Right lobe of liver (tissue), 4 donors: ENCODE data around the gene ZNF107.

Source experiments
- CTCF ChIP-seq, 4 donors: fragments of 200-600 bp in 3 of 4; fragments of 450-650 bp in 1 of 4; IDR thresholded peaks; one replicate each; pipeline versions ENCODE4 v1.5.1 to v1.8.0; 2016 to 2022; ENCODE audit warnings: antibody characterized with exemption in 4 of 4, mild to moderate bottlenecking in 2 of 4
- POLR2A ChIP-seq: fragments of 450-650 bp; IDR thresholded peaks from one replicate; pipeline ENCODE4 v1.6.1; 2017; ENCODE audit warnings: antibody characterized with exemption, mild to moderate bottlenecking
- donor health status: DM: no; HTN: no; CAD: no.
- donor health status: DM: no; HTN: no; CAD: no.
- donor health status: DM: no; HTN: yes; CAD: no.

GRCh38 chr7:64625114-64626082 is 40.5 kb upstream of the ZNF107 start:
- TF ChIP-seq CTCF (IDR thresholded peaks at IDR 0.05): peak; percentile 69 to 89 (median 80)
- no peak for TF ChIP-seq POLR2A
